HG03108 (cell line): Measurements from ENCODE around the gene SLC9B1.
A peak's percentile ranks its signal among the peaks of the same experiment; 100 is the strongest.
"Not testable (repeated sequence)": the region's sequence is repeated elsewhere in the genome, so short reads cannot be mapped to it uniquely, and the experiment has no call there.

Experiments
- ATAC-seq: cut with Tn5 transposase; IDR thresholded peaks from one replicate; pipeline ENCODE4 v1.9.1; 2021; ENCODE audit warnings: moderate library complexity; ENCODE audit not compliant: unreplicated experiment

SLC9B1 gene

DNA sequence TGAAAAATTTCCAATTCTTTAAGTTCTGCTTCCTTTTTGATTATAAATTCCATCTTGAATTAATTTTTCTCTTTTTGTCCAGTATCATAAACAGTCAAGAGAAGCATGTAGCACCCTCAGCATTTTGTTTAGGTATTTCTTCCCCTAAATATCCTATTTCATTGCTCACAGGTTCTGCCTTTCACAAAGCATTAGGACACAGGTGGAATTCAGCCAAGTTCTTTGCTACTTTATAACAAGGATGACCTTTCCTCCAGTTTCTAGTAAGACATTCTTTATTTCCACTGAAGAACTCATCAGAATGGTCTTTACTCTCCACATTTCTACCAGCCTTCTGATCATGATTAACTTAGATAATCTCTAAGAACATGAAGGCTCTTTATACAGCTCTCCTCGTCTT, 7.4 kb downstream of the SLC9B1 start:
- ATAC-seq = no peak

DNA sequence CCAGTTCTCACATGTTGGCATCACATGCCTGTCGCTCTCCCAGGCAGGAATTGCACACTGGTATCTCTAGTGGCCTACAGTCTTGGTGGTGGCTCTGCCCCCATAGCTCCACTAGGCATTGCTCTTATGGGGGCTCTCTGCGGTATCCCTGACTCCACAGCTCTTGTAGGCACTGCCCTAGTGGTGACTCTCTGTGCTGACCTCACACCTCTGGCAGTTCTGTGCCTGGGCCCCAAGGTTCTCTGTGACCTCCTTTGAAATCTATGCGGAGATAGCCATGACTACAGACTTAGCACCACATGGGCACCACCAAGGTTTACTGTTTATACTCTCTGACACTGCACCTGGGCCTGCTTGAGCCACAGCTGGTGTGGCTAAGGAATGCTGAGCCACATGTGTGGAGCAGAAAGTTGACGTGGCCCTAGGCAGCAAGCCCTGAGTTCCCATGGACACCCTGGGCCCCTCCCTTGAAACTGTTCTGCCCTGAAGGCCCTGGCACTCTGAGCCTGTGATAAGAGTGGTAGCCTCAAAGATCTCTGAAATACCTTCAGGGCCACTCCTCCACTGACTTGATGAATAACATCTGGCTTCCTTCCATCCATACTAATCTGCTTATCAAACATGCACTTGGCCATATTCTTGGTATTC, 8.0 kb downstream of the SLC9B1 start:
- no peak for ATAC-seq

- ATAC-seq = no peak
Observed at GRCh38 chr4:103010804-103011203, 8.7 kb downstream of the SLC9B1 start.

- ATAC-seq = peak; percentile 74
Observed at GRCh38 chr4:103008875-103009729, 10.4 kb downstream of the SLC9B1 start.

DNA sequence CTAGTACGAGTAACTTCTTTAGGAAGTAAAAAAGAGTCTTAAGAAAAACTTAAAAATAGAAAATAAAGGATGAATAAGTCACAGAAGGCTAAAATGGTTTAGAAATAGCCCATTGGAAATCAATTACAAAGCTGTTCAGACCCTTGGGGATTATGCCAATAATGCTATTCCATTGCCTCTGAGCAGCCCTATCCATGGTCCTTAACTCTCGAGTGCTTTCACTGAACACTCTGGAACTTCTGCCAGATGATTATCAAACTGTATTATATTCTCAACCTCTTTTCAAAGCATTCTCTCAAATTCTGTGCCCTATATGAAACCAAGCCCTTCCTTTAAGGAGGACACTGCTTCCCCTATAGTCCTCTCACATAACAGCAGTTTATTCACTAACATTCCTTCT, 17.0 kb downstream of the SLC9B1 start:
- ATAC-seq = no peak

GRCh38 chr4:102994803-102995202, 24.7 kb downstream of the SLC9B1 start:
- ATAC-seq = no peak

DNA sequence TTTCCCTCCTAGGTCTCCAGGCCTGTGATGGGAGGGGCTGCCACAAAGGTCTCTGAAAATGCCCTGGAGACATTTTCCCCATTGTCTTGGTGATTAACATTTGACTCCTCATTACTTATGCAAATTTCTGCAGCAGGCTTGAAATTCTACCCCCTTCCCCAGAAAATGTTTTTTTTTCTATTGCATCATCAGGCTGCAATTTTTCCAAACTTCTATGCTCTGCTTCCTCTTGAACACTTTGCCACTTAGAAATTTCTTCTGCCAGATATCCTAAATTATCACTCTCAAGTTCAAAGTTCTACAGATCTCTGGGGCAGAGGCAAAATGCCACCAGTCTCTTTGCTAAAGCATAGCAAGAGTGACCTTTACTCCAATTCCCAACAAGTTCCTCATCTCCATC, 25.5 kb downstream of the SLC9B1 start:
- not testable (repeated sequence) for ATAC-seq

- ATAC-seq = no peak
Observed at GRCh38 chr4:102988429-102989020, 31.0 kb downstream of the SLC9B1 start.

DNA sequence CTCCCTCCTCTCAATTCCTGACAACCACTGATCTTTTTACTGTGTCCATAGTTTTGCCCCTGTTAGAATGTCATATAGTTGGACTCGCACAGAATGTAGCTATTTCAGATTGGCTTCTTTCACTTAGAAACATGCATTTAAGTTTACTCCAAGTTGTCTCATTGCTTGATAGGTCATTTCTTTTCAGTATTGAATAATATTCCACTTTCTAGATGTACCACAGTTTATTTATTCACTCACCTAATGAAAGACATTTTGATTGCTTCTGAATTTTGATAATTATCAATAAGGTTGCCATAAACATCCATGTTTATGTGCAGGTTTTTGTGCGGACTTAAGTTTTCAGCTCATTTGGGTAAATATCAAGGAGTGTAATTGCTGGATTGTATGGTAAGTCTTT, 38.5 kb downstream of the SLC9B1 start:
- ATAC-seq = no peak

- ATAC-seq = not testable (repeated sequence)
Observed at GRCh38 chr4:102961813-102962212, 57.7 kb downstream of the SLC9B1 start.

- ATAC-seq = no peak
Observed at GRCh38 chr4:102959496-102959895, 60.0 kb downstream of the SLC9B1 start.

GRCh38 chr4:102945066-102945465, 74.4 kb downstream of the SLC9B1 start:
- no peak for ATAC-seq

DNA sequence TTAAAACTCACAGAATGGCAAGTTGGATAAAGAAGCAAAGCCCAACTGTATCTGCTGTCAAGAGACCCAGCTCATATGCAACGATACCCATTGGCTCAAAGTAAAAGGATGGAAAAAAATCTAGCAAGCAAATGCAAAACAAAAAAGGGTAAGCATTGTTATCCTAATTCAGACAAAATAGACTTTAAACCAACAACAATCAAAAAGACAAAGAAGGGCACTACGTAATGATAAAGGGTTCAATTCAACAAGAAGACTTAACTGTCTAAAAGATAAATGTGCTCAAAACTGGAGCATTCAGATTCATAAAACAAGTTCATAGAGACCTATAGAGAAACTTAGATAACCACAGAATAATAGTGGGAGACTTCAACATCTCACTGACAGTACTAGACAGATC, 81.4 kb downstream of the SLC9B1 start:
- ATAC-seq = not testable (repeated sequence)

DNA sequence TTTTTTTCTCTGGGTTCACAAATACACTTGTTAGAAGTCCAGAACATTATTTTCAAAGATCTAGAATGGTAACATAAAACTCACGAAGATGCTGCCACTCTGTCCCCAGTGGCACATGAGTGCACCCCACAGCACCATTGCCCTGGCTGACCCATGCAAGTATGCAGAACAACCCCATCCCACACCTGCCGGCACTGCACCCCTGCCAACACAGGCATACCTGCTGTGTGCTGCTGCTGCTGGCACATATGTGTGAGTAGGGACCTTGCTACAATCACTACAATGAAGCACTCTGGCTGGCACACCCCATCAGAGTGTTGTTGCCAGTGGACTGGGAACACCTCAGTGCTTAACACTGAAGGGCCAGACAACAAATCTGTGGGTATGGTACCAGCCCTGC, 83.8 kb downstream of the SLC9B1 start:
- ATAC-seq = no peak

GRCh38 chr4:102919697-102920096, 99.8 kb downstream of the SLC9B1 start:
- ATAC-seq = not testable (repeated sequence)

DNA sequence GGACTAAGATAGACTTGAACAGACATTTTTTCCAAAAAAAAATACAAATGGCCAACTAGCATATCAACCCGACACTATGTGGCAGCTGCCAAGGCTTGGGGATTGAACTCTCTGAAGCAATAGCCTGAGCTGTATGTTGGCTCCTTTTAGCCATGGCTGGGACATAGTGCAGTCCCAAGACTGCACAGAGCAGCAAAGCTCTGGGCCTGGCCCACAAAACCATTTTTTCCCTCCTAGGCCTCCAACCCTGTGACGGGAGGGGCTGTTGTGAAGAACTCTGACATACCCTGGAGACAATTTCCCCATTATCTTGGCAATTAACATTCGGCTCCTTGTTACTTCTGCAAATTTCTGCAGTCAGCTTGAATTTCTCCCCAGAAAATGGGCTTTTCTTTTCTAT, 100.6 kb downstream of the SLC9B1 start:
- no peak for ATAC-seq

DNA sequence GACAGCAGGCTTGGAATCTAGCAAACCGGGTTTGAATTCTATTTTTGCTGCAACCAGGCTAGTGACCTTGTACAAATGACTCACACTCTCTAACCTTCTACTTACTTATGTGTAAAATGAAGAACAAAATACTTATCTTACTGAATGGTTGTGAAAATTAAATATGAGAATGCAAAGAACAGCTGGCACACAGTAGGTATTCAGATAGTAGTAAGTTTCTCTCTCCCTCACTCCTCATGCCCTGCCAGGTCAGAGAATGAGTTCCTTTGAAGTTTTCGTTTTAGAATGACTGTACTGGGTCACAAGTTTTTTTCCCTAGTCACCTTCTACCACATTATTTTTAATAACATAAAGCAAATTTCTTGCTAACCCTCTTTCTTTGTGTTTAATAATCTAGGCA, 117.7 kb downstream of the SLC9B1 start:
- no peak for ATAC-seq

GRCh38 chr4:102897610-102898009, 121.9 kb downstream of the SLC9B1 start:
- not testable (repeated sequence) for ATAC-seq

DNA sequence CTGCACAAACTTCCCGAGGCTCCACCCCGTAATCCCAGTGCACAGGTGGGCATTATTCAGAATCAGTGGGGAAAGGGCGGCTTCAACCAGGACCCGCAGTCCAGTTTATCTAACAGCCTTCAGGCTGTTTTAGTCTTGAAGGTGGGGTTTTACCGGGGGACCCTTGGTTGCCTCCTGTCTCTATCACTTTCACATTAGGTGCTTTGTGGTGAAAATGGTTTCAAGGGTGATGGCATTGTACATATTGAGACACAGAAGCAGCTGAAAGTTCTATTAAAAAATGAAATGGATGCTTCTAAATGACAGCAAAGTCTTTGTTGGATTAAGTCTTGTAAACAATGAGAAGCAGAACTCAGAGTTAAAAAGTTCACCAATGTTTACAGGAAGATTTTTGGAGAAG, 123.0 kb downstream of the SLC9B1 start:
- not testable (repeated sequence) for ATAC-seq

- ATAC-seq = not testable (repeated sequence)
Observed at GRCh38 chr4:102889866-102890265, 129.6 kb downstream of the SLC9B1 start.

- not testable (repeated sequence) for ATAC-seq
Observed at GRCh38 chr4:102888570-102888969, 130.9 kb downstream of the SLC9B1 start.

GRCh38 chr4:102883278-102883677, 136.2 kb downstream of the SLC9B1 start:
- ATAC-seq = no peak
